HG02884 (cell line): ENCODE results near the gene MS4A1.
"Not testable (repeated sequence)": the region's sequence is repeated elsewhere in the genome, so short reads cannot be mapped to it uniquely, and the experiment has no call there.

Experiments
- ATAC-seq: cut with Tn5 transposase; IDR thresholded peaks from one replicate; pipeline ENCODE4 v1.9.1; 2021; ENCODE audit warnings: mild to moderate bottlenecking, moderate library complexity; ENCODE audit not compliant: unreplicated experiment

The MS4A1 gene

GRCh38 chr11:60455531-60456042 lies at the start of gene MS4A1:
TSS of gene MS4A1 (plus strand) at chr11:60455847. CDS start at chr11:60462375, 6,528 bp downstream.
- ATAC-seq = peak; percentile 90

- no peak for ATAC-seq
These were observed 35.6 kb upstream of the MS4A1 start for GRCh38 chr11:60420015-60420414.

GRCh38 chr11:60422609-60423008 lies 33.0 kb upstream of the MS4A1 start:
- ATAC-seq = no peak

DNA sequence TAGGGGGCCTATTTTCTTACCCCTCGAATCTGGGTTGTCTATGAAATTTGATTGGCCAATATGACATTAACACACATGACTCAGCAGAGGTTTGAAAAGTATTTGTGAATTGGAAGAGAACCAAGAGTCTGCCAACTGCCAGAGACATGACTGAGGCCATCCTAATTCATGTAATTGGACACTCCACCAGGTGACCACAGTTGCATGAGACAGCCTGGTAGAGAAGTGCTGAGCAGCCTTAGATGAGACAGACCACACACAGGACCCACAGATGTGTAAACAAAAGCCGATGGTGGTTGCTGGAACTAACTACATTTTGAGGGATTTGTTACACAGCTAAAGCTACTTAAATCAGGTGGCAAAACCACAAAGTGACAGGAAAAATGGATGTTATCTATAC lies 27.1 kb upstream of the MS4A1 start:
- no peak for ATAC-seq

DNA sequence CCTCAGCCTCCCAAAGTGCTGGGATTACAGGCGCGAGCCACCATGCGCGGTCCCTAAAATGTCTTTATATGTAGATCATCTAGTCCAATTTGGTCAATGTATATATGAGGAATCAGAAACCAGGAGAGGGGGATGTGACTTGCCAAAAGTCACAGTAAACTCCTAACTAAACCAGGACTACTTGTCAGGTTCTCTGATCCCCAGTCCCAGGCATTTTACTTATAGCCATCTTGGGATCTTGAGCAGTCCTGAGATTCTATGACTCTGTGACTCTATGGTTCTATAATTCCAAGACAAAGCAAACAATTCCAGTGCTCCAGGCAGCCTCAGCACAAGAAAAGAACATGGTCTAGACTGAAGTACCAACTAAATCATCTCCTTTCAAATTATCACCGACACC lies 26.4 kb upstream of the MS4A1 start, which contains the start of gene MS4A5:
Gene MS4A5 (plus strand): TSS at position 301 of the 400 bp plus-strand sequence. CDS start 103 bp downstream, outside the sequence.
- no peak for ATAC-seq

DNA sequence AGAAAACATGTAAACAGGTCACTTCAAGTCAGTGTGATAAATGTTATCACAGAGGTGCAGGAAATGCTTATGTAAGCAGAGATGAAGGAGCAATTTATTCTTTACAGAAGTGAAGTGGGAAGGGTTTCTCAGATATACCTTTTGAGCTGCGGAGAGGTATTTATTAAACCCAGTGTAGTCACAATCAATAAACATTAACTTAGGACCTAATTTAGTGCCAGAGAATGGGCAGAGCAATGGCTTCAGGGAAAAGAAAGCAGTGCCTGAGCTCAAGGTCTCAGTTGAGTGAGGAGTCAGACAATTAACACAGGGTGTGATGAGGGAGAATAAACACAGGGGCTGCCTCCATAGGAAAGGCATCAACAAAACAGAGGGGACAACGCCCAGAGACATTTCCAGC lies 24.4 kb upstream of the MS4A1 start:
- no peak for ATAC-seq

GRCh38 chr11:60433401-60433800 lies 22.2 kb upstream of the MS4A1 start:
- ATAC-seq = no peak

DNA sequence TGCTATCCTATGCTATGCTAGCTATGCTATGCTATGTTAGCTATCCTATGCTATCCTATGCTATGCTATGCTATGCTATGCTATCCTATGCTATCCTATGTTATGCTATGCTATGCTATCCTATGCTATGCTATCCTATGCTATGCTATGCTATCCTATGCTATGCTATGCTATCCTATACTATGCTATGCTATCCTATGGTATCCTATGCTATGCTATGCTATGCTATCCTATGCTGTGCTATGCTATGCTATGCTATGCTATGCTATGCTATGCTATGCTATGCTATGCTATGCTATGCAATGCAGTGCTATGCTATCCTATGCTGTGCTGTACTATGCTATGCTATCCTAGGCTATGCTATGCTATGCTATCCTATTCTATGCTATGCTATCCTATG lies 8.6 kb upstream of the MS4A1 start:
- ATAC-seq = no peak

DNA sequence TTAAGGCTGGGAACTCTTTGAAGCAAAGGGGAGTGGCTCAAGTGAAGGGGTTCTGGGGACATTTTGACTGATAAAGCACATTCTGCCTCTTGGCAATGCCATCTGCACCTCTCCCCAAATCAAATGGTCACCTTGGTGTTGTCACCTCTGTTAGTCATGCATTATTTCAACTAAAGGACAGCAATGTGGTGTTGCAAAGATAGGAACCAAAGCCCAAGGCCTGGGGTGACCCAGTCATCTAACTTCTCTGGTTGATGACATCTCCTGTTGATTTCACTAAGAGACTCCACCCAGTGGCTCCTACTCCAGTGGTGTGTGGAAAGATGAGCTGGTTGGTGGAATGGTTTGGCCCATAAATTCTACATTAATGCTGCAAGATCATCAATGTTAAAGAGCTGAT lies 7.8 kb upstream of the MS4A1 start:
- ATAC-seq = no peak

DNA sequence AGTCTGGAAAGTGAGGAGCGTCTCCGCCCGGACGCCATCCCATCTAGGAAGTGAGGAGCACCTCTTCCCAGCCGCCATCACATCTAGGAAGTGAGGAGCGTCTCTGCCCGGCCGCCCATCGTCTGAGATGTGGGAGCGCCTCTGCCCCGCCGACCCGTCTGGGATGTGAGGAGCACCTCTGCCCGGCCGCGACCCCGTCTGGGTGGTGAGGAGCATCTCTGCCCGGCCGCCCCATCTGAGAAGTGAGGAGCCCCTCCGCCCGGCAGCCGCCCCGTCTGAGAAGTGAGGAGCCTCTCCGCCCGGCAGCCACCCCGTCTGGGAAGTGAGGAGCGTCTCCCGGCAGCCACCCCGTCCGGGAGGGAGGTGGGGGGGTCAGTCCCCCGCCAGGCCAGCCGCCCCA lies 4.5 kb upstream of the MS4A1 start:
- not testable (repeated sequence) for ATAC-seq

DNA sequence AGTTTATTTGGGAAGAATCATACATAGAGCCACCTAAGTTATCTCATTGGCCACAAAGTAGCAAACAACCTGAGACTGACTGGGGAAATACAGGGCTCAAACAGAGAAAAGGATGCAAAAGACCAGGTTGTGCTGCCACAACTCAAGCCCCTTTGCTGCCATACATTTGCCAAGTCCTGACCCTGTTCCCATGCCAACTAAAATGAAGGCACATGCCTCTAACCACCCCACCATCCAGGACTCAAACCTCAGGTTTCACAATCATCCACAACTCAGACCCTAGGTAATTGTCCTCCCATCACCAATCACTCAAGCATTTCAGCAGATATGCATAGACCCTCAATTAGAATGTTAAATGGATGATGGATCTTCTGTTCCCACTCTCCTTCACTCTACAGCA lies 1.4 kb upstream of the MS4A1 start:
- no peak for ATAC-seq

GRCh38 chr11:60457576-60457975 lies 1.9 kb downstream of the MS4A1 start:
- ATAC-seq = peak; percentile 46

DNA sequence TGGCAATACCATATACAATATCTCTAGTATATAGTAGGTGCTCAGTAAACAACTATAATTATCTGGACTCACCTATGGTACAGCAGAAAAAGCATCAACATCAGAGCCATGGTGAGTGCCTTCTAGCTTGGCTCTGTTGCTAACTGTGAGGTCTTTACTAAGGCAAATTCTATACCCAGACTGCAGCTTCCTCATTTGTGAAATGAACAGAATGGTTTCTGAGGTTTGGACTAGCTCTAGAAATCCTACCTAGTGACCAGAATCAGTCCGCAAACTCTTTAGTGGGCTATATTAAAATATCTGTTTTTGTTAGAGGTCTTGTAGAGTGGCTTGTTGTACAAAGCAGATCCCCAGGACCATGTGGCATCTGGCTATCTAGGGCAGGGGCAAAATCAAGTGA lies 3.7 kb downstream of the MS4A1 start:
- ATAC-seq = no peak

DNA sequence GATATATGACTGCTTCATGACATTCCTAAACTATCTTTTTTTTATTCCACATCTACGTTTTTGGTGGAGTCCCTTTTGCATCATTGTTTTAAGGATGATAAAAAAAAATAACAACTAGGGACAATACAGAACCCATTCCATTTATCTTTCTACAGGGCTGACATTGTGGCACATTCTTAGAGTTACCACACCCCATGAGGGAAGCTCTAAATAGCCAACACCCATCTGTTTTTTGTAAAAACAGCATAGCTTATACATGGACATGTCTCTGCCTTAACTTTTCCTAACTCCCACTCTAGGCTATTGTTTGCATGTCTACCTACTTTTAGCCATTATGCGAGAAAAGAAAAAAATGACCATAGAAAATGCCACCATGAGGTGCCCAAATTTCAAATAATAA lies 13.2 kb downstream of the MS4A1 start:
- ATAC-seq = no peak

GRCh38 chr11:60469723-60470122 lies 14.1 kb downstream of the MS4A1 start:
- no peak for ATAC-seq

DNA sequence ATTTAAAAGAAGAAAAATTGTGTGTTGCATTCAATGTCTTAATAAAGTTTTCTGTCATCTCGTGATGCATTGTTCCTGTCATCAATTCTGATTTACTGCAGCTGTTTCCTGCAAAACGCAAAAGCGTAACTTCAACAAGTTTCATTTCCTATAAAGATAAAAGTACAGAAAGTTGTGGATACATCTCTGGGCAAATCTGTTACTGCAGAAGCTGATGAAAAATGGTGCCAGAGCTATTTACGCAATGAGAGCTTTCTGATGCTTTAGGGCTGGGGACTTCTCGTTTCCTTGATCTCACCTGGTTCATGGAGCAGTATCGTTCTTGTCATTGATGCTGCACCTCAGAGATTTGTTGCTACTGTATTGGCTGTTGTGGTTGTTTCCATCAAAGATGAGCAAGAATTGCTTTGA lies 21.4 kb downstream of the MS4A1 start:
- no peak for ATAC-seq

- no peak for ATAC-seq
These were observed 26.7 kb downstream of the MS4A1 start for GRCh38 chr11:60482361-60482760.

GRCh38 chr11:60485987-60486386 lies 30.3 kb downstream of the MS4A1 start:
- ATAC-seq = peak; percentile 96

DNA sequence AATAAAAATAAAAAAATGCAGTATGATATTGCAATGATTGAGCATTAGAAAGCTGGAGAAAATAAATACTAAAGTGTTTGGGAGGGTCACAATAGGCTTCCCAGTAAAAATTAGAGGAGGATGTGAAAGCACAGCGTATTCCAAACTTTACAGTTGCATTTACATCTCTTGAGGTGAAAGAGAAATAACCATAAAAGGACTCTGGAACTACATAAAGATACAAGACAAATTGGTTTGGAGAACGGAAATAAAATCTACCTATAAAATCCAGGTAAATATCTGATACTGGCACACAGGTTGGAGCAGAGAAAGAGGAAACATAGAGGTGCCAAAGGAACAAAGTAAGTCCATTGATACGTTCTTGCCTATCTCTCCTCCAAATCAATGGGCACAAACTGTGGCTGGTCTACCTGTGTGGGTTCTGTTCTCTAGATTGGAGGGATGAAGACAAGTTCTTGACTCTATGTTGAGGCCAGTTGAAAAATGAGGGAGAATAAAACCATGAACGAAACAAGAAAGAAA lies 36.9 kb downstream of the MS4A1 start, which contains the start of gene MS4A12:
Gene MS4A12 (plus strand): TSS at position 291 of the 522 bp plus-strand sequence. CDS start 4,541 bp downstream, outside the sequence.
- no peak for ATAC-seq

- ATAC-seq = no peak
These were observed 37.8 kb downstream of the MS4A1 start for GRCh38 chr11:60493454-60493853.

DNA sequence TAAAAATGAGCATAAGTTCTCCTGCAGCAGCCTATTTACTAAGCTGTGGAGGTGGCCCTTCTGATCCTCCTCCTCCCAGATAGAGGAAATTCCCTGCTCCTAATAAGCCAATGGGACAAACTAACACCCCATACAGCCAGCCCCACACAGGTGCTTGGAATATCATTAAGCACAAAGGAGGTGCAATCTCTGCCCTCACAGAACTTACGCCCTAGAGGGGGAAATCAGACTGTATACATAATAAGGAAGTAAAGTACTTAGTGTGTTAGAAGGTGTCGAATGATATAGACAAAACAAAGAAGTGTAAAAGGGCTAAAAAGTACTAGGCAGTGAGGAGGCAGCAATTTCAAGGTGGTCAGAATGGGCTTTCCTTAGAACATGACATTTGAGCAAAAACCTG lies 42.8 kb downstream of the MS4A1 start:
- no peak for ATAC-seq

GRCh38 chr11:60498853-60499252 lies 43.2 kb downstream of the MS4A1 start:
- ATAC-seq = no peak

GRCh38 chr11:60500276-60500910 lies 44.7 kb downstream of the MS4A1 start:
- no peak for ATAC-seq
